Measurements from ENCODE around the gene ELP4.

Gene ELP4

GRCh38 chr11:31790649-31791048 lies 281.1 kb downstream of the ELP4 start:
- FAIRE-seq (no peak), DNase-seq (ENCODE audit: insufficient read length, low spot score) (no peak)
- TF ChIP-seq TAF1 (IDR thresholded peaks at IDR 0.05; ENCODE audit: low read depth, low read length) (no peak), POLR2AphosphoS5 (IDR thresholded peaks at IDR 0.05; ENCODE audit: low read depth, low read length) (no peak), SPI1 (IDR thresholded peaks at IDR 0.05; ENCODE audit: low read depth, low read length) (no peak), POU2F2 (IDR thresholded peaks at IDR 0.05; ENCODE audit: low read depth, low read length) (no peak), POLR2A (IDR thresholded peaks at IDR 0.05; ENCODE audit: low read depth, low read length) (no peak), PAX5 (IDR thresholded peaks at IDR 0.05; ENCODE audit: insufficient read depth, low read length, severe bottlenecking) (no peak)

- no peak for FAIRE-seq
- TF ChIP-seq POU2F2 (IDR thresholded peaks at IDR 0.05; ENCODE audit: low read depth, low read length) (no peak), PAX5 (IDR thresholded peaks at IDR 0.05; ENCODE audit: insufficient read depth, low read length, severe bottlenecking) (no peak), TAF1 (IDR thresholded peaks at IDR 0.05; ENCODE audit: low read depth, low read length) (no peak), POLR2A (IDR thresholded peaks at IDR 0.05; ENCODE audit: low read depth, low read length) (no peak), SPI1 (IDR thresholded peaks at IDR 0.05; ENCODE audit: low read depth, low read length) (no peak), POLR2AphosphoS5 (IDR thresholded peaks at IDR 0.05; ENCODE audit: low read depth, low read length) (no peak)
These were observed 282.5 kb downstream of the ELP4 start for GRCh38 chr11:31792036-31792435.

GRCh38 chr11:31792456-31792855 lies 282.9 kb downstream of the ELP4 start:
- FAIRE-seq (no peak), DNase-seq (ENCODE audit: insufficient read length, low spot score) (no peak)
- TF ChIP-seq POLR2A (IDR thresholded peaks at IDR 0.05; ENCODE audit: low read depth, low read length) (no peak), POLR2AphosphoS5 (IDR thresholded peaks at IDR 0.05; ENCODE audit: low read depth, low read length) (no peak), TAF1 (IDR thresholded peaks at IDR 0.05; ENCODE audit: low read depth, low read length) (no peak), PAX5 (IDR thresholded peaks at IDR 0.05; ENCODE audit: insufficient read depth, low read length, severe bottlenecking) (no peak), POU2F2 (IDR thresholded peaks at IDR 0.05; ENCODE audit: low read depth, low read length) (no peak), SPI1 (IDR thresholded peaks at IDR 0.05; ENCODE audit: low read depth, low read length) (no peak)

More at GRCh38 chr11:31792036-31792435, 282.5 kb downstream of the ELP4 start:
- no peak for DNase-seq (ENCODE audit: insufficient read length, low spot score)

- FAIRE-seq (no peak), DNase-seq (ENCODE audit: insufficient read length, low spot score) (no peak)
- TF ChIP-seq POLR2AphosphoS5 (IDR thresholded peaks at IDR 0.05; ENCODE audit: low read depth, low read length) = no peak
- no peak for TF ChIP-seq TAF1 (IDR thresholded peaks at IDR 0.05; ENCODE audit: low read depth, low read length)
- no peak for TF ChIP-seq POU2F2 (IDR thresholded peaks at IDR 0.05; ENCODE audit: low read depth, low read length)
- no peak for TF ChIP-seq PAX5 (IDR thresholded peaks at IDR 0.05; ENCODE audit: insufficient read depth, low read length, severe bottlenecking)
- no peak for TF ChIP-seq POLR2A (IDR thresholded peaks at IDR 0.05; ENCODE audit: low read depth, low read length)
- TF ChIP-seq SPI1 (IDR thresholded peaks at IDR 0.05; ENCODE audit: low read depth, low read length) = no peak
These were observed 283.7 kb downstream of the ELP4 start for GRCh38 chr11:31793264-31793663.

GRCh38 chr11:31794548-31794947 lies 285.0 kb downstream of the ELP4 start:
- no peak for FAIRE-seq
- TF ChIP-seq POLR2A (IDR thresholded peaks at IDR 0.05; ENCODE audit: low read depth, low read length) (no peak), SPI1 (IDR thresholded peaks at IDR 0.05; ENCODE audit: low read depth, low read length) (no peak), POLR2AphosphoS5 (IDR thresholded peaks at IDR 0.05; ENCODE audit: low read depth, low read length) (no peak), PAX5 (IDR thresholded peaks at IDR 0.05; ENCODE audit: insufficient read depth, low read length, severe bottlenecking) (no peak), TAF1 (IDR thresholded peaks at IDR 0.05; ENCODE audit: low read depth, low read length) (no peak), POU2F2 (IDR thresholded peaks at IDR 0.05; ENCODE audit: low read depth, low read length) (no peak)
- DNase-seq (ENCODE audit: insufficient read length, low spot score) = no peak

- DNase-seq (ENCODE audit: insufficient read length, low spot score) (no peak), FAIRE-seq (no peak)
- TF ChIP-seq POU2F2 (IDR thresholded peaks at IDR 0.05; ENCODE audit: low read depth, low read length) (no peak), PAX5 (IDR thresholded peaks at IDR 0.05; ENCODE audit: insufficient read depth, low read length, severe bottlenecking) (no peak), POLR2A (IDR thresholded peaks at IDR 0.05; ENCODE audit: low read depth, low read length) (no peak), SPI1 (IDR thresholded peaks at IDR 0.05; ENCODE audit: low read depth, low read length) (no peak), POLR2AphosphoS5 (IDR thresholded peaks at IDR 0.05; ENCODE audit: low read depth, low read length) (no peak), TAF1 (IDR thresholded peaks at IDR 0.05; ENCODE audit: low read depth, low read length) (no peak)
These were observed 286.3 kb downstream of the ELP4 start for GRCh38 chr11:31795706-31796498.

GRCh38 chr11:31796499-31797189 lies 287.1 kb downstream of the ELP4 start:
- DNase-seq (ENCODE audit: insufficient read length, low spot score) (no peak), FAIRE-seq (no peak)
- TF ChIP-seq TAF1 (IDR thresholded peaks at IDR 0.05; ENCODE audit: low read depth, low read length) (no peak), POLR2AphosphoS5 (IDR thresholded peaks at IDR 0.05; ENCODE audit: low read depth, low read length) (no peak), SPI1 (IDR thresholded peaks at IDR 0.05; ENCODE audit: low read depth, low read length) (no peak), POU2F2 (IDR thresholded peaks at IDR 0.05; ENCODE audit: low read depth, low read length) (no peak), PAX5 (IDR thresholded peaks at IDR 0.05; ENCODE audit: insufficient read depth, low read length, severe bottlenecking) (no peak), POLR2A (IDR thresholded peaks at IDR 0.05; ENCODE audit: low read depth, low read length) (no peak)

- TF ChIP-seq PAX5 (IDR thresholded peaks at IDR 0.05; ENCODE audit: insufficient read depth, low read length, severe bottlenecking) (no peak), POLR2AphosphoS5 (IDR thresholded peaks at IDR 0.05; ENCODE audit: low read depth, low read length) (no peak), TAF1 (IDR thresholded peaks at IDR 0.05; ENCODE audit: low read depth, low read length) (no peak), SPI1 (IDR thresholded peaks at IDR 0.05; ENCODE audit: low read depth, low read length) (no peak), POLR2A (IDR thresholded peaks at IDR 0.05; ENCODE audit: low read depth, low read length) (no peak), POU2F2 (IDR thresholded peaks at IDR 0.05; ENCODE audit: low read depth, low read length) (no peak)
- DNase-seq (ENCODE audit: insufficient read length, low spot score) = no peak
- no peak for FAIRE-seq
These were observed 287.9 kb downstream of the ELP4 start for GRCh38 chr11:31797190-31798056.
